CD4-positive, alpha-beta T cell treated with Interleukin-15 for 4 hours (primary cell): Measurements from ENCODE around the gene ANKS3.

Experiments
- DNase-seq: peaks from one replicate; pipeline ENCODE4 v3.0.0-alpha.2; 2020; ENCODE audit warnings: low spot score

ANKS3 gene

GRCh38 chr16:4684763-4685162 is 49.3 kb downstream of the ANKS3 start:
- DNase-seq: no peak

- DNase-seq: no peak
Observed at GRCh38 chr16:4684058-4684715, 49.9 kb downstream of the ANKS3 start.

DNA sequence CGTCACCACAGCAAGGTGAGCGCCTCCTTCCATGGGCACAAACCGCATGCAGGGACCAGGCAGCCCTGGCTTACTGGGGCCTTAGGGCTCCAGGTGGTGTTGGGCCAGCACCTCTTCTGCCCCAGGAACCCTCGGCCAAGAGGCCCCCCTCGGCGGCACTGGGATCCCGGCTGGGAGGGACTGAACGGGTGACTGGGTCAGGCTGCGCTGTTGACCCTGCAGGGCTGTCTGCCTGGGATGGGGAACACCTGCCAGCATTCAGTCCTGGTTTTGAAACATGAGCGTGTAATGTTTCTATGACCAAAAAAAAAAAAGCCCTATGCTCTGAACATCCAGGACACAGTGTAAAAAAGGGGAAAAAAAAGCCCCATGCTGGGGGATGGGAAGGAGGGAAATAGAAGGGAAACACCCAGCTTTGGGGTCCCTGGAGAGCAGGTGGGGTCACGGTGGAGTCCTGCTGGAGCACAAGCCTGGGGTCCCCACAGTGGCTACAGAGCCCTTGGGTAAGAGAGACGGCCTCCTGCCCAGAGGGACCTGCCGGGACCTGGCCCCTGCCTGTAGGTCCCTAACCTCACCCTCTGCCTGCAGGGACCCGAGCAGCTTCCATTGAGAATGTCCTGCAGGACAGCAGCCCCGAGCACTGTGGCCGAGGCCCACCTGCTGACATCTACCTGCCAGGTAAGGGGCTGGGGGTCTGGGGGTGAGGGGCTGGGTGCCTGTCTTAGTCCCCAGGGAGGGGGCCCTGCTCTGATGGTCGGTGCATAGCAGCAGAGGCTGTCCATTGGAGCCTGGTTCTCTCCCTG is 50.6 kb downstream of the ANKS3 start:
- no peak for DNase-seq

DNA sequence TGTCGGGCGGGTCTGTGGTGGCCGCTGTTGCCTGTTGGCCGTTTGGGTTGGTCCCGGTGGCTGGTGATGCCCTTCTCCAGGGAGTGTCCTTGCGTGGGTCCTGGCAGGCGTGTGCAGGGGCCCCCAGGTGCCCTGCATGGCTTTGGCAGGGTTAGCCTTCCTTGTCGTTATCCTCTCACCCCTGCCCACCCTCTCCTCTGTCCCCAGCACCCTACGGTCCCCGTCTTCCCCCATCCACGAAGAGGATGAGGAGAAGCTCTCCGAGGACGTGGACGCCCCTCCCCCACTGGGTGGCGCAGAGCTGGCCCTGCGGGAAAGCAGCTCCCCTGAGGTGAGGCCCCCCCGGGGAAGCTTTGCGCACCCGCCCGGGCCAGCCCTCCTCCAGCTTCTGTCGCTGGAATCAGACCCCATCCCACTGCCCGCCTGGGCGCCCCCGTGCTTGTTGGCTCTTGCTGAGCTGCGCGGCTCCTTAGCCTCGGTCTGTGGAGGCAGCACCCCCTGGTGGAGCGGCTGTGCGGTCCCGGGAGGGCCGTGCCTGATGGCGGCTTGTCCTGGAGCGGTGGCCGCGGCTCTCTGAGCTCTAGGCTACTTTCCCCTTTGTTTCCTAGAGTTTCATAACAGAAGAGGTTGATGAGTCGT is 51.3 kb downstream of the ANKS3 start:
- no peak for DNase-seq

DNA sequence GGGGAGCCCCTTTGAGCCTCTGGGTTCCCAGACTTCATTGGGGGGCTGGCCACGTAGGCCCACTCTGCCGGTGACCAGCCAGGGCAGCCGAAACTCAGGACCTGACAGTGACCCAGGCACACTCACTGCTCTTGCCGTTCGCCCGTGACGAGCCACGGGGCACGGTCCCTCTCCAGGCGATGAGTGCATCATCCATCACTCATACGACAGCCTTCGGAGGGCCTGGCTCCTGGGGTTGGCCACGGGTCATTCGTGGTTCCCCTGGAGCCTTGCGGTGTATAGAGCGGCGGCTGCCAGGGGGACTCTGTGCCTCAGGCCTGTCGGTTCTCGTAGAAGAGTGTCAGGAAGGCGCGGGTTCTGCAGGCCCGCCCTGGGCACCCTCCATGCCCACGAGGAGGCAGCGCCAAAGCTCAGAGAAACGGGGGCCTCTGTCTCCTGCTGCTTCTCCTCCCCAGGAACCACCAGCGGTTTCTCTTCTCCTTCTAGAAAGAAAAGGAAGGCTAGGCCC is 51.9 kb downstream of the ANKS3 start:
- no peak for DNase-seq

DNA sequence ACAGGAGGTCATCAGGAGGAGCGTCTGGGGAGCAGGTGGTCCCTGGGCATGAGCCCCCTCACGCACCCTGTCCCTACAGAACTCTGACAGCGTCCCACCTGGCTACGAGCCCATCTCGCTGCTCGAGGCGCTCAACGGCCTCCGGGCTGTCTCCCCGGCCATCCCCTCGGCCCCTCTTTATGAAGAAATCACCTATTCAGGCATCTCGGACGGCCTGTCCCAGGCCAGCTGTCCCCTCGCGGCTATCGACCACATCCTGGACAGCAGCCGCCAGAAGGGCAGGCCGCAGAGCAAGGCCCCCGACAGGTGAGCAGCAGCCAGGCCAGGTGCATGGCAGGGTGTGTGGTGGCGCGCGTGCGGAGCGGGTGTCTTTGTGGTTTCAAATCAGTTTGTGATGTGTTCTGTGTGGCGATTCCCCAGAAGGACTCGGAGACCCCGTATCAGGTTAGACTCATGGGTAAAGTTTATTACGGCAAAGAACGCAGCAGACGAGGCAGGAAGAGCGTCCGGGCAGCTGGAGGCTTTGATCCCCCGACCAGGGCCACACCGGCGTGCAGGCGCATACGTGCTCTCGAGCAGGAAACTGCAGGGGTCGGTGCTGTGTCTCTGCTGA is 52.5 kb downstream of the ANKS3 start:
- DNase-seq: no peak

DNA sequence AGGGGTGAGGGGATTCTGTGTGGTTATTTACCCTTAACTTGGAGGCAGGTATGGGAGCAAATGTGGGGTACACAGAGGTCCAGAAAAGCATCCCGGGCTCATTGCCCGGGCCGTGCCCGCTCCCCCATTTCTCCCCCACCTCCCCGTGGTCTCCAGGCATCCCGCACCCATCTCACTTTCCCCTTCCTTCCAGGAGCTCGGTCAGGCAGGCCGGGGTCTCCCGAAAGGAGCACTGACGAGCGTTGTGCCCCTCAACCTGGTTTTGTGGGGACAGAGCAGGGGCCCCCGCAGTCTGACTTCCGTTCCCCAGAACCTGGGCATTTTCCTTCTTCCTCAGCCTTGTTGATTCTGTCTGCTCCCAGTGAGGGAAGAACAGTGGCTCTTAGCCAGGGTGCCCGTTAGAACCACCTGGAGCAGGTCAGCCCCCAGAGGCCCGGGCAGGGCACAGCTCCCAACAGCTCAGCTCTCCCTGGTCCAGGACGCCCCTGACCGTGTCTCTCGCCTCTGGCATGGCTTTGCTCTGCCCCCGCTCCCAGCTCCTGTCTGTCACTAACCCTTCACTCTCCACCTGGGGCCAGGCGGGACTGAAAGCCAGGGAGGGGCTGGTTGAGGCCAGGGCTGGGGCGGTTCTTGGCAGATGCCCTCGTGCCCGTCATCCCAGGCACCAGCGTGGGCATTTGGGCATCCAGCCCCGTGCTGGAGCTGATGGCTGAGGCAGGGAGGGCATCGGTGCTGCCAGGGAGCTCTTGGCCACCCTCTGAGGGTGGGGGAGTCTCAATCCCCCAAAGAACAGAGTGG is 53.2 kb downstream of the ANKS3 start:
- DNase-seq: no peak

DNA sequence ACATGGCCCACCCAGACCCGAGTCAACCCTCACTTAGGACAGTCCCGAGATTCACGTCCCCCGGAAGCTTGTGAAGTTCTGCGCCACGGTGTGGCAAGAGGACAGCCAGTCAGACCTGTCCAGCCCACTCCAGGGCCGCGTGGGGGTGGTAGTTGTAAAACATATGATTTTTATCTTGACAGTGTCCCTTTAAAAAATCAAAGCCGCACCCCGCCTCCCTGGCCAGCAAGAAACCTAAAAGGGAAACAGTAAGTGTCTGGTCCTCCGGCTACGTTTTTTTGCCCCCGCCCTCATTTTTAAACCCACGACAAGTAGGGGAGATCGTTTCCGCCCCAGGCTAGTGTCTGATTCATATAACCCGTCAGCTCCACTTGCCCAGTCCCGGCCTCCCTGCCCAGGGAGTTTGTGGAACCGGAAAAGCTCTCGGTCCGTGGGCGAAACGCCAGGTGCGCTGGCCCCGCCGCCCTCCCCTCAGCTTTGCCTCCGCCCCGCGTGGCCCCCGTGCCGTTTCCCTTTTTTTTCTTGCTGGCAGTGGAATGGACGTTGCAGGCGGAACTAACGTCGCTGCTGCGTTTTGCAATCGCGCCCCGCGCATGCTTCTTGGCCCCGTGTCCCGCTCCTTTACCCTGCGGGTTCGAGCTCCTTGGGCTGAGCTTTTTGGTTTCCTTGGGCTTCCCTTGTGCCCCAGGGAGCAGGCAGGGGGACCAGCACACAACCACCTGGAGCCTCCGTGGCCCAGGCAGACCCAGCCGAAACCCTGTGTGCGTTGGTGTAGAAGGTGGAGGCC is 54.0 kb downstream of the ANKS3 start:
- DNase-seq: no peak

GRCh38 chr16:4679156-4679849 is 54.8 kb downstream of the ANKS3 start:
- DNase-seq: no peak

- DNase-seq: no peak
Observed at GRCh38 chr16:4678596-4678995, 55.5 kb downstream of the ANKS3 start.

DNA sequence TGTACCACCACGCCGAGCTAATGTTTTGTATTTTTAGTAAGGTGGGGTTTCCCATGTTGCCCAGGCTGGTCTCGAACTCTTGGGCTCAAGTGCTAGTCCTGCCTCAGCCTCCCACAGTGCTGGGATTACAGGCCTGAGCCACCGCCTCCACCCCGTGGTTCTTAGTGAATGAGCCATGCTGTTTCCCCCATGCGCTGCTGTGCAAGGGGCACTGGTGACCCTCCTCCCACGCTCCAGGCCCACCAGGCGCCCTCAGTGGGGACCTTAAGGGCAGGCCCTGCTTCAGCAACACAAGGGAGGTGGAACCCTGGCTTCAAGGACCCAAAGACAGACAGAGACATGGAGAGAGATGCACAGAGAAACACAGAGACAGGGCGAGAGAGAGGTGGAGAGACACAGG is 56.1 kb downstream of the ANKS3 start:
- DNase-seq: no peak

- no peak for DNase-seq
Observed at GRCh38 chr16:4677390-4677789, 56.7 kb downstream of the ANKS3 start.

DNA sequence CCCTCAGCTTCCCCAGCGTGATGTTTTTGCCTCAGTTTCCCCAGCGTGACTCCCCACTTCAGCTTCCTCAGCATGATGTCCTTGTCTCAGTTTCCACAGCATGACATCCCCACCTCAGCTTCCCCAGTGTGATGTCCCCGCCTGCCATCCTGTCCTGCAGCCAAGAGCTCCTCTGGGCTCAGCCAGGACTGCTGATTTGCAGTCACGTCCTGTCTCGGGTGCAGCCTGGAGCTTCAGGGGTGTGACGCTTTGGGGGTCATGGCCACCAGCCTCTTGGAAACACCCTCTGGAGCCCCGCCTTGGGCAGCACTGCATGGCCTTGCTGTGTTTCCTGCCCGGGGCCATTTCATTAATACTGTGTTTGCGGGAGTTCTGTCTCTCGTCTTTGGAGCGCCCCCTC is 57.2 kb downstream of the ANKS3 start:
- no peak for DNase-seq

GRCh38 chr16:4675864-4676786 is 57.9 kb downstream of the ANKS3 start:
- DNase-seq: peak; percentile 66

- DNase-seq: no peak
Observed at GRCh38 chr16:4674926-4675530, 59.0 kb downstream of the ANKS3 start.

DNA sequence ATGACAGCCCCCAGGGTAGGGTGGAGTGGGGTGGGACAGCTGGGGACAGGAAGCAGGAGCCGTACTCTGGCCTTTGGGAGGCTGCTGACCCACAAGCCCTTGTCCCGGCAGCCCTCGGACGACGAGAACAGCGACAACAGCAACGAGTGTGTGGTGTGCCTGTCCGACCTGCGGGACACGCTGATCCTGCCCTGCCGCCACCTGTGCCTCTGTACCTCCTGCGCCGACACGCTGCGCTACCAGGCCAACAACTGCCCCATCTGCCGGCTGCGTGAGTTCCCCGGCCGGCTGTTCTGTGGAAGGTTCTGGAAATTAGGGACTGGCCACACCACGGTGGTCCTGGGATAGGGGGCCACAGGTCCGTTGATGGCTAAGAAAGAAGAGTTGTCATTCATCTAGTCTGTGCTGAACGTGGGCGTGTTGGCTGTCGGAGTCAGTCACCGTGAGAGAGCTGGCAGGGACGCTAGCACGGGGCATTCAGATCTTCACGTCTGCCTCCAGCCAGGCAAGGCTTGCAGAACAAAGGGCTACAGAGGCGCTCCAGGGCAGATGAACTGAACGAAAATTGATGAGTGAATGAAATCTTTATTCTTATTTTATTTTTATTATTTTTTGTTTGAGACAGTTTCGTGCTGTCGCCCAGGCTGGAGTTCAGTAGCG is 60.6 kb downstream of the ANKS3 start:
- no peak for DNase-seq

DNA sequence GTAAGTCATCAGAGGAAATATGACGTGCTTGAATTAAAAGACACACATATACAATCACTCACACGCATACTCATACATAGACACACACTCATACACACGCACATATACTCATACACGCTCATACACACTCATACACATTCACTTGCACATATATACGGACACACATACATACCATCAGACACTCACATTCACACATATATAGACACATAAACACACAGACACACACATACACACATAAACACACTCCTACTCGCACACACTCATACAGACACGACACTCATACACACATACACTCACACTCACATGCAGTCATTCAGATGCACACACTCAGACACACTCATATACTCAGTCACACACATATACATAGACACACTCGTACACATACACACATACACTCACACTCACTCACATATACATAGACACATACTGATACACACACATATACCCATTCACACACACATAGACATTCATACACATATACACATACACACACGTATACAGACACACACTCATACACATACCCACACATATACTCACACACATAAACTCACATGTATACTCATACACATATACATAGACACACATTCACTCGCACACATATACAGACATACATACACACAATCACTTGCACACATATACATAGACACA is 65.6 kb downstream of the ANKS3 start:
- DNase-seq: no peak
